SU-DHL-6 (cell line): Measurements from ENCODE around the gene GRAMD4.

Experiments
- CTCF ChIP-seq: fragments of 200-600 bp; sonication (generic); IDR thresholded peaks from one replicate; pipeline ENCODE4 v1.5.1; 2017; ENCODE audit warnings: antibody characterized with exemption, mild to moderate bottlenecking, low read length, moderate library complexity; ENCODE audit not compliant: insufficient read depth, poor library complexity, severe bottlenecking
- EZH2phosphoT487 ChIP-seq: fragments of 200-600 bp; sonication (generic), shearing (Covaris generic); conservative IDR thresholded peaks from 2 replicates; pipeline ENCODE4 v1.6.1; 2018; ENCODE audit warnings: mild to moderate bottlenecking, antibody characterized with exemption, low read length, moderate library complexity, mixed read lengths

GRCh38 chr22:46638601-46639431 lies 18.6 kb downstream of the GRAMD4 start:
- TF ChIP-seq CTCF (no peak), EZH2phosphoT487 (no peak)
